GM18498 (cell line): ENCODE results near the gene DHFR2.
"Not testable (repeated sequence)": the region's sequence is repeated elsewhere in the genome, so short reads cannot be mapped to it uniquely, and the experiment has no call there.

Source experiments
- ATAC-seq: cut with Tn5 transposase; IDR thresholded peaks from one replicate; pipeline ENCODE4 v1.9.1; 2021; ENCODE audit warnings: mild to moderate bottlenecking, moderate library complexity; ENCODE audit not compliant: unreplicated experiment

Gene DHFR2

DNA sequence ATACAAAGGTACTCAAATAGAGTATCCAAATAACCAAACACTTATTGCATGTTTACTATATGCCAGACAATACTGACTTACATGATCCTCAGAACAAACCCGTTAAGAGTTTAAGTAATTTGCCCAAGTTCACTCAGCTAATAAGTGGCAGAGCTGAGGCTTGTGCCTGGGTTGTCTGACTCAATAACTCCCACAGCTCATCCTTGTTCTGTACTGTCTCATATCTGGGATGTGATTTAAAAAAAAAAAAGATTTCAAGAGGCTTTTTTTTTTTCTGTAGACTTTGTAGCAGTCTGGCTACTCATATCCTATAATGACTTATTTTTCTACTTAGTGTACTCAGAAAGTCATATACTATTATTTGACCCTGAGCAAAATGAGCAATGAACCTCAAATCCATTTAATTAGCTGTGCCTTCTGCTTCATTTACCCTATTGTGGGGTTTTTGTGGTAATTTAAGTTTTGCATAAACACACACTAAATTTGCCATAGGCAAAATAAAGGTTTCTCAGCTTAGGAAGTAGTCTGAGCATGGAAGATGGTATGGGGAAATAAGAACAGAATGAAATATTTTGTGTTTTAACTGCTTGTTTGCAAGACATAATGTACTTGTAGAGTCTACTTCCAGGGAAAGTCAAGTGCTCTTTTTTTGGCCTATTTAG lies 3.2 kb upstream of the DHFR2 start:
- no peak for ATAC-seq

DNA sequence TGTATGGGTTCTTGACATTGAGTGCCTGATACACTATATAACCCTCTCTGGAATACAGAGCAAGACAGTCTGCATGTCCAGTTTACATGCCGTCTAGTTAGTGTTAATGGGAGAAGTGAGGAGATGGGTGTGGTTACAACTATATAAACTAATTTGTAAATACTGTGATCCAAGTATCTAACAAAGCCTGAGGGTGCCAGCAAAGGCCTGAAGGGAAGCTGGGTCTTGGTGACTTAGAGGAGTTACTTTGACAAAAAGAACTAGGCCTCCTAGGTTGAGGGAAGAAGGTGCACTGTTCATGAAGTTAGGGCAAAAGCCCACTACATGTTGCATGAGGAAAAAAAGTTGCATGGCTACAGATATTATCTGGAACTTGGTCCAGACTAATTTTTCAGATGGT lies 2.4 kb upstream of the DHFR2 start:
- no peak for ATAC-seq

DNA sequence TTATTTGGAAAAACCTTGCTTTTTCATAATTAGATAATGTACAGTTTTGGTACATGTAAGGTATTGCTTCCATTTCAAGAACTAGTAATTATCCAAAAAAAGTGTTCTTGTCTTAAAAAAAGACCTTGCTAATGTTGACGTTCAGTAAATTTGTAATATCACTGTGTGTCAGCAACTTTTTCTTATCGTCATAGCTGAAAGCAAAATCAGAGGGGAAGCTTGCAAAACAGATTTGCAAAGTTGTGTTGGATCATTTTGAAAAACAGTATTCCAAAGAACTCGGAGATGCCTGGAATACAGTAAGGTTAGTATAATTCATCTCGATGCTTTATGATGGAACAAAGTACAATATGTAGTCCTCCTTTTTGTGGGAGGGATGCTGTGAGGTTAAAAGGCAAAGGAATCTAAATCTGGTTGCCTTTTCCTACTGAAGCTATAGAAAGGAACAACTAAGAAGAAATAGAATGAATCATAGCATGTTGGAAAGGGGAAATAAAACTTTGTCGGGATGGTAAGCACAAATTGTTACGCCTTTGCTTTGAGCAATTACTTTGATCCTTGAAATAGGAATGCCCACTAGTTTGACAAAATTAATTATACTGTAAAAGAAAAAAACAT lies 1.6 kb upstream of the DHFR2 start:
- no peak for ATAC-seq

DNA sequence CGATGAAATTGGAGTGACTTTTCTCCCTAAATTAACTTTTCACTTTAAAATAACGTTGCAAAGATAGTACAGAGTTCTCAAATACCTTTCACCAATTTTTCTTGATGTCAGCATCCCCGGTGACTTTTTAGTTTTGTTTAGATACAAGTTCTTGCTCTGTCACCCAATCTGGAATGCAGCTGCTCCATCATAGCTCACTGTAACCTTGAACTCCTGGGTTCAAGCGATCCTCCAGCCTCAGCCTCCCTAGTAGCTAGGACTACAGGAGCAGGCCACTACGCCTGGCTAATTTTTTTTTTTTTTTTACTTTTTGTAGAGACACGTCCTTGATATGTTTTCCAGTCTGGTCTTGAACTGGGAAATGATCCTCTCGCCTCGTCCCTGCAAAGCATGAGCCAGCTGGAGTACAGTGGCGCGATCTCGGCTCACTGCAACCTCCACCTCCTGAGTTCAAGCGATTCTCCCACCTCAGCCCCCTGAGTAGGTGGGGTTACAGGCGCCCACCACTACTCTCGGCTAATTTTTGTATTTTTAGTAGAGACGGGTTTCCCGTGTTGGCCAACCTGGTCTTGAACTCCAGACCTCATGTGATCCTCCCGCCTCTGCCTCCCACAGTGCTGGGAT lies 892 bp upstream of the DHFR2 start:
- no peak for ATAC-seq

DNA sequence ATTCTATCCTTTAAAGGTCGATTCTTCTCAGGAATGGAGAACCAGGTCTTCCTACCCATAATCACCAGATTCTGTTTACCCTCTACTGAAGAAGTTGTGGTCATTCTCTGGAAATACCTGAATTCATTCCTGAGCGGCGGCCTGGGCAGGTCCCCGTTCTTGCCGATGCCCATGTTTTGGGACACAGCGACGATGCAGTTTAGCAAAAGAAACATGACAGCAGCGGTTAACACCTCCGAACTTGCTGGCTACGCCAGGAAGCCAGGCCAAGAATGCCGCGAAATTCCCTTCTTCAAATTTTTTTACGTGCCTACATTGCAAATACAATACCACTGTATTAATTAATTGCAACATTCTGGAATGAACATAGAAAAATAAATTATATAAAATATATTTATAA lies 1.4 kb downstream of the DHFR2 start:
- ATAC-seq, result no peak

DNA sequence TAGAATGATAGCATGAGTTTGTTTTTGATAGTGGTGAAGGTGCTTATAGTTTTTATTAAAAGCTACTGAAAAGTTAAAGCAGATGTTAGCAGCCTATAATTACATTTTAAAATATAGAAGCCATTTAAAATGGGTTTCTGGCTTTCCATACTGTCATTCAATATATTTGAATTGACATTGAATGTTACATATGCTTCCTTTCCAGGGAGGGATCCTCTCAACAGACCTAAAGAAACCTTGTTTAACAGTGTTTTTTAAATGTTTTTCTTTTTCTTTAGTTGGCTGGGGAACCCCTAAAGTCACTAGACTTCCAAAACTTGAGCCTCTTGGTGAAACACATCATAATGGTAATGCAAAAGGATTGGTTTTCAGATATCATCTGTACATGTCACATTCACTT lies 12.2 kb downstream of the DHFR2 start:
- ATAC-seq, result no peak

DNA sequence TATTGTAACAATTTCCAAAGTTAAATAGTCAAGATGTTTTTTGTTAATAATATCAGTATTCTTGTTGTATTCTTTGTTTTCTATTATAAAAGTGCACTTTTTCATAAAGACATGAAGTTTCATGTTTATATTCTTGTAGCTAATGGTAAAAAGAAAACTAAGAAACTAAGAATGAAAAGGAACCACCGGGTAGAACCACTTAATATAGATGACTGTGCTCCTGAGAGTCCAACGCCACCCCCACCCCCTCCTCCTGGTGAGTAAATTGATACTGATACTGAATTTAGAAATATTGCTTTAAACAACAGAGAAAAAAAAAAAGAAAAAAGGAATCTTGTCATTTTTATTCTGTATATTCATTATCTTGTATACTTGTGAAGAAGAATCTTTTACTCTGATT lies 13.4 kb downstream of the DHFR2 start:
- ATAC-seq, result no peak

DNA sequence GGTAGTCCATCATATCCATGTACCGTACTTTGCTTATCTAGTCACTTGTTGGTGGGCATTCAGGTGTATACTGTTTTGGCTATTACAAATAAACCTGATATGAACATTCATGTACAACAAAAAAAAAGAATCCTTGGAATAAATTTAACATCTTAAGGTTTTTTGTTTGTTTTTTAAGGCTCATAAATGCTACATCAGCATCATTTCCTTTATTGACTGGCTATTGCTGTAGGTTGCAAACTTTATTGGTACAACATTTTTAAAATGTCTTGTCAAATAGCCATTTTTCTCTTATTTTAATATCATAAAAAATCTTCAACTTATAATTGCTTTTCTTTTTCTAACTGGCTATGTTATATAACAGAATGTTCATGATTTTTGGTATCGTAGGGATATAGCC lies 16.2 kb downstream of the DHFR2 start:
- no peak for ATAC-seq

DNA sequence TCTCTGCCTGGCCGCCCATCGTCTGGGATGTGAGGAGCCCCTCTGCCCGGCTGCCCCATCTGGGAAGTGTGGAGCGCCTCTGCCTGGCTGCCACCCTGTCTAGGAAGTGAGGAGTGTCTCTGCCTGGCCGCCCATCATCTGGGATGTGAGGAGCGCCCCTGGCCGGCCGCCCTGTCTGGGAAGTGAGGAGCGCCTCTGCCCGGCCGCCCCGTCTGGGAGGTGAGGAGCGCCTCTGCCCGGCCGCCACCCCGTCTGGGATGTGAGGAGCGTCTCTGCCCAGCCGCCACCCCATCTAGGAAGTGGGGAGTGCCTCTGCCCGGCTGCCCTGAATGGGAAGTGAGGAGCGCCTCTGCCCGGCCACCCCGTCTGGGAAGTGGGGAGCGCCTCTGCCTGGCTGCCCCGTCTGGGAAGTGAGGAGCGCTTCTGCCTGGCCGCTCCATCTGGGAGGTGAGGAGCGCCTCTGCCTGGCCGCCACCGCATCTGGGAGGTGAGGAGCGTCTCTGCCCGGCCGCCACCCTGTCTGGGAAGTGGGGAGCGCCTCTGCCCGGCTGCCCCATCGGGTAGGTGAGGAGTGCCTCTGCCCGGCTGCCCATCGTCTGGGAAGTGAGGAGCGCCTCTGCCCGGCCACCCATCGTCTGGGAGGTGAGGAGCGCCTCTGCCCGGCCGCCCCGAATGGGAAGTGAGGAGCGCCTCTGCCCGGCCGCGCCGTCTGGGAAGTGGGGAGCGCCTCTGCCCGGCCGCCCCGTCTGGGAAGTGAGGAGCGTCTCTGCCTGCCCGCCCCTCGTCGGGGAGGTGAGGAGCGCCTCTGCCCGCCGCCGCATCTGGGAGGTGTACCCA lies 18.4 kb downstream of the DHFR2 start:
- ATAC-seq, result not testable (repeated sequence)

DNA sequence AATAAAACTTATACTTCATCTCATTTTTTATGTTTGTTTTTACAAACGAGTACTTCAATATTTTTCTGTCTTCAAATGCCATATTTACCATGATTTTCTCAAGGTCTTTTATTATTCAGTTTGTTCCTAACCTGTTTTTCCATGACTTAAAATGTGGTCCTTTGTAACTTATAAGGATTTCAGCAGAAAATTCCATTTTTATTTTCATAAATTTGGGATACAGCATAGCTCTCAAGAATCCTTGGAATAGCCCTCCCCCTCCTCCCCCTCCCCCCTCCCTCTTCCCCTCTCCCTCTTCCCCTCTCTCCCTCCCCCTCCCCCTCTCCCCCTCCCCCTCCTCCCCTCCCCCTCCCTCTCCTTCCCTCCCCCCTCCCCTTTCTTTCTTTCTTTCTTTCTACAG lies 19.4 kb downstream of the DHFR2 start:
- no peak for ATAC-seq

DNA sequence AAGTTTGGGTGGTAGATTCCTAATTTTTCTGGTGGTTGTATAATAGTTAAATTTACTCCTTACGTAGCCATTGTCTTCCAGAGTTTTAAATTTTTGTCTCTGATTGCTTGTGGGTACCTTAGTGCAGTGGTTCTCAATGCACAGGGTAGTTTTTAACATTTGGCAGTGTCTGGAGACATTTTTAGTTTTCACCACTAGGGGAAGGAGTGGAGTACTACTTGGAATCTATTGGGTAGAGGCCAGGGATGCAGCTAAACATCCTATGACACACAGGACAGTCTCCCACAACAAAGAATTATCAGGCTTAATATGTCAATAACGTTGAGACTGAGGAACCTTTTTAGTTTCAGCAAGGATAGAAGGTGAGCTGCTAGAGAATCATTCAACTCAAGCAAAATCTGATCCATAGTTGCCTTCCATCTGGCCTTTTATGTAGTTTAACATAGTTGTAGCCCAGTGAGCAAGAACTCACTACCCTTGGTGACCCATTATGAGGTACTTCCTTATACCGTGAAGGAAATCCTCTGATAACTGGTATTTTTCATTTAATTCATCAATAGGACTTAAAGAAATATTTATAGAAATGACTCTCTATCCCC lies 25.7 kb downstream of the DHFR2 start:
- ATAC-seq, result peak; percentile 81

DNA sequence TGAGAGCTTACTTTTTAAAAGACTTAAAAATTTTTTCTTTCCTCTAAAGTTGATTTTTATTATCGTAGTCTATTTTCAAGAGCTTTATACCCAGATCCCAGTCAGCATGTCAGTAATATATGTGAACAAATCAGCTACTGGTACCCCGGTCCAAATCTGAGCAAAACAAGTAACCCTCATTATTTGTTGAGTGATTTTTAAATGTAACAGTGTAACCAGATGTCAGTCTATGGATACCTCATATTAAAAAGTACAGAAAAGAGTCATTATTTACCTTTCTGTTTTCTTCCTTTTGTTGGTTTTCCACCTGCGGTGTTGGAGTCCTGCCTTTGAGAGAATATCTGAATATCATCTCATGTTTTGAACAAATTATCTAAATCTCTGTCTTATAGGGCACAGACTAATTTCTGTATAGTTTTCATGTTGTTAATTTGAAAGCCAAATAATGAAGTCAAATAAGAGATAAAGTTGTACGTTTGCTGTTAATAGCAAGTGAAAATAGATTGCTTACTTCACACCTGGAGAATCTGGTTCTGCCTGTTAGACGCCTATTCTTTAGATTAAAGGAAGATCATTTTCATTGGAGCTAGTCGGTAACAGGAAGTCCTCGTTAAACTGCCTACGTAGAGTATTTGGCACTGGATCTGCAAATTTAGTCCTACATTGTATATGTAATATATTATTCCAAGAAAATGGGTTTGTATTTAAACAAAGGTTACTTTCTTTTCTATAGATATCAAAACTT lies 34.5 kb downstream of the DHFR2 start, which contains the start of gene STX19:
TSS of gene STX19 (minus strand) at position 505 of the 745 bp plus-strand sequence. CDS start 13,328 bp downstream, outside the sequence.
- no peak for ATAC-seq

DNA sequence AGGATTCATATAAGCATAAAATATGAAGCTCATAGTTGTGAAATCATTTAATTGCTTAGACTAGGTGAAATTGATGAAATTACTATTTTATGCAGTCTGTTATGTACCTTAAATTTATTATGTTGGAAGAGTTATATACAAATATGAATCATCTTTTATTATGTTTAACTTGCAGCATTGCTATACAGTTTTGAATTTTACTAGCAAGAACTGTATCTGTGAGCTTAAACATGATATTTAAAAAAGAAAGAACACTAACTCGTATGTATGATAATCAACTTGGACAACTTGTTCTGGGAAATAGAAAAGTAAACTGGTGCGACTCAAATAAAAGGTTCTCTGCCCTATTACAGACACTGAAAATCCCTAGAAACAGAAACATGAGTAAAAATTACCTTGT lies 36.1 kb downstream of the DHFR2 start:
- no peak for ATAC-seq

DNA sequence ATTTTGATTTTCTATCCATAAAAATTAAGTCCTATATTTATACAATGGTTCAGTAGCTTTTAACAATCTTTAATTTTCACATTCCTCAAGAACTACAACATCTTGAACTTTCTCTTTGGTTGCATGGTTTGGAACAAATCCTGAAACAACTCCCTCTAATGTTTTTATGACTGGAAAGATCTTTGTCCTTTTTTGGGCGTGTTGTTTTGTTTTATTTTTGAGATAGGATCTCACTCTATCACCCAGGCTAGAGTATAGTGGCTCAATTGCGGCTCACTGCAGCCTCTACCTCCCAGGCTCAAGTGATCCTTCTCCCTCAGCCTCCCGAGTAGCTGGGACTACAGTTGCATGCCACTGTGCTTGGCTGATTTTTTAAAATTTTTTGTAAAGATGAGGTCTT lies 38.3 kb downstream of the DHFR2 start:
- no peak for ATAC-seq

DNA sequence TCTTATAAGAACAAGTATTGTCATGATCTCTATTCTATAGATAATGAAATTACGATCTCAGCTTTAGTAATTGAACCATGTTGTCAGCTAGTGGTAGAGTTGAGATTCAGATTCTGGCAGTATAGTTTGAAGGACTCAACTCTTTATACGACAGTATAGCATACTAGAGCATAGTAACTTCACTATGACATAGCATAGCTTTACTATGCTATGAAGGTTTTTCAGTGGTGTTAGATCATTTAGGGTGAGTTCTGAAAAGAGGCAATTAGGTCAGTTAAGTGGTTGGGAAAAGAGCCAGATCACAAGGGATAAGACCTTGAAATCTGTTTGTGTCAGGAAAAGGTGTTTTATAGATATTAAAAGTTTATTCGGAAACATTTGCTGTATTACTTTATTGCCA lies 42.4 kb downstream of the DHFR2 start:
- ATAC-seq, result no peak

DNA sequence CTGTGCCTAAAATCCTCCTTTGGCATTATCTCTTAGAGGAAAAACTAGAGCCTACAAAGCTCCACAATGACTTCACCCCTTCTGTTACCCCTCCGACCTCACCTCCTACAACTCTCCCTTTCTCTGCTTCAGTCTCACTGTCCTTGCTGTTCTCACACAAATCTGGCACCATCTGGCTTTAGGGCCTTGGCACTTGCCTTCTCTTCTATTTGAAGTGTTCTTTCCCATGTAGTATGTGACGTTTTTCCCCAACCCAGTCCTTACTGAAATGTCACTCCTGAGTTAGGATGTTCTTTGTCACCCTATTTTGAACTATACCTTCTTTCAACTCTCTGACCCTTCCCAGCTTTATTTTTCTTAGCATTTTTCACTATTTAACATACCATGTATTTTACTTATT lies 43.1 kb downstream of the DHFR2 start:
- no peak for ATAC-seq

DNA sequence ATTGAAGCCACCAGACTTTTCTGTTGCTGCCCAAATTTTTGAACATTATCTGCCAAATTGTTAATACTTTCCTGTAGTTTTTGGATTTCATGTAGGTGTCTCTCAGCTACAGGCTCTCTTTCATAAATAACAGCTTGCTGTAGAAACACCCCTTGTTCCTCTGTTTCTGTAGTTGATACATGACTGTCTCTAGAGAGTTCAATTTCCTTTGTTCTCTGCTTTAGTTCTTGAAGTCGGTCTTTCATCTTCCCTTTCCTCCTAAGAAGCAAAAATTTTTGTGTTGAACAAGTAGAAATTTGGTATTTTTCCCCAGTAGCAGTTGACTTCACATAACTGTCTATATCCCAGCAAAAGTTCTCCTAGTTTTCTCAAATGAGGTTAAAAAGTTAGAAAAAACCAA lies 47.7 kb downstream of the DHFR2 start:
- no peak for ATAC-seq

DNA sequence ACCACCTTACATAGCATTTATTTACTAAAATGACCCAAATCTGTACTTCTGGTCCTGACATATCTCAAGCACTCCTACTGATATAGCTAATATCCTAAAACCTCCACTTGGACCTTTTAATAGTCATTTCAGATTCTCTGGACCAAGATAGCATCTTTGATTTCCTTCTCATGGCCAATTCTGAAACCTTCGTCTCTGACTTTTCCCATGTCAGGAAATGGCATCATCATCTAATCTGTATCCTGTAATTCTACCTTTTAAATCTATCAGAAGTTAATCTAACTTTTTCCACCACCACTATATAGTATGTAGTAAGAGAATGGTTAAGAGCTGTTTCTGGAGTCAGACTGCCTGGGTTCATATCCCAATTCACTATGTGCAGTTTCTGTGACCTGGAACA lies 50.5 kb downstream of the DHFR2 start:
- no peak for ATAC-seq

DNA sequence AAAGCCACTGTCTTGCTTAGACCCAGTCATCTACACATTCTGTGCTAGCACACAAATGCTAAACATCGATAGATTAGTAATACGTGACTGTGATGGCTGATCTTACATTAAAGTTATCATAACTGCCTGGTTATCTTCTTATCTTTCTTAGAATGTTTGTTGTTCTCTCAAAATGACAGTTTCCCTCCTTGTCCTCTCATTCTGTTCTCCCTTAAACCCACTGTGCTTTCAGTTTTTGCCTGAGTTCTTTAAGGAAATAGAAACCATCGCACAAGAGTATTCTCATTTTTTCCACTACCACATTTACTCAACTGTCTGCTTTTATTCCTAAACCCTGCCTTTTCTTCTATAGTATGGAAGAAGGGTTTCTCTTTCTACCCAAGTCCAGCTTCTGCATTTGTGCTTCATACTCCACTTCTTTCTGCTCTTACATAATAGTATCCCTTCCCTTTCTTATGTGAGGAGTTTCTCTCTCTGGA lies 51.4 kb downstream of the DHFR2 start:
- ATAC-seq, result no peak

DNA sequence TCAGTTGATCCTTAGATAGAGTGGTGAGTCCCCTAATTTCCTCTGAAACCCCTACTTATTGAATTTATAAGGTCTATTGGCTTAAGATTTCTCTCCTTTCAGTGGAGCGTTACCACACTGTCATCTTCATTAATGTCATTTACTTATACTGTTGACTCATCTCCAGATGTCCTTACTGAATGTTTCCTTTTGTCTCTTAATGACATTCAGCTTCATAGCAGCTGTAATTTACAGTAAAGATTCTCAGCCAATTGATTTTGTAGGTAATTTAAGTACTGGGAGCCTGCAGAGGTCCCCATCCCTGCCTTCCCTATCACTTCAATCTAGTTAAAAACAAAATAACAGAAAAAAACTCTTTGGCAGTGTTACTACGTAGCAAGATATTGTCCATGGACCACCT lies 53.1 kb downstream of the DHFR2 start:
- no peak for ATAC-seq
